HepG2 (cell line): ENCODE results near the gene ZCCHC24. TPM values are rescaled to one million over a fixed set of nuclear protein-coding genes. Genes with fewer than 3 reads are reported as not detected.

Experiments
- ATF7-NPFF ChIP-seq: sonication (generic); formaldehyde crosslinking; IDR thresholded peaks from 2 replicates; pipeline ENCODE4 v1.8.1; 2023; ENCODE audit warnings: mild to moderate bottlenecking, low read depth, missing genetic modification reagents, moderate library complexity
- GABPA ChIP-seq, 2 experiments: IDR thresholded peaks; 2 replicates each; pipeline ENCODE4 v1.6.1; 2011 to 2016; ENCODE audit warnings: low read depth in 2 of 2, low read length in 1 of 2, missing biosample characterization in 1 of 2, missing genetic modification characterization in 1 of 2
- HHEX ChIP-seq: IDR thresholded peaks from 2 replicates; pipeline ENCODE4 v1.6.1; 2016; ENCODE audit warnings: control low read depth
- KDM1A ChIP-seq: IDR thresholded peaks from 2 replicates; pipeline ENCODE4 v1.6.1; 2016; ENCODE audit warnings: missing compliant biosample characterization
- KLF9 ChIP-seq: IDR thresholded peaks from 2 replicates; pipeline ENCODE4 v1.6.1; 2016; ENCODE audit warnings: low read depth
- MAFF ChIP-seq: IDR thresholded peaks from 2 replicates; pipeline ENCODE4 v1.6.1; 2011; ENCODE audit warnings: low read depth, low read length, improper control_type of control experiment
- RAD51 ChIP-seq: fragments of 450-650 bp; IDR thresholded peaks from 2 replicates; pipeline ENCODE4 v1.6.1; 2016; ENCODE audit warnings: borderline replicate concordance
- RBAK ChIP-seq: sonication (generic); formaldehyde crosslinking; IDR thresholded peaks from 2 replicates; pipeline ENCODE4 v1.5.1; 2020; ENCODE audit warnings: mild to moderate bottlenecking, missing genetic modification reagents
- REL ChIP-seq: sonication (generic); formaldehyde crosslinking; conservative IDR thresholded peaks from 2 replicates; pipeline ENCODE4 v1.8.0; 2022; ENCODE audit warnings: mild to moderate bottlenecking, missing genetic modification reagents, moderate library complexity
- TAF15 ChIP-seq: fragments of 200-400 bp; formaldehyde crosslinking; IDR thresholded peaks from one replicate; pipeline ENCODE4 v1.6.1; 2018; ENCODE audit warnings: mild to moderate bottlenecking, low read depth, low read length; ENCODE audit not compliant: poor library complexity, severe bottlenecking
- ZBTB3 ChIP-seq: sonication (generic); formaldehyde crosslinking; IDR thresholded peaks from 2 replicates; pipeline ENCODE4 v1.4.0; 2020; ENCODE audit warnings: low read depth, mild to moderate bottlenecking, moderate library complexity, missing genetic modification reagents, borderline replicate concordance
- ZNF10 ChIP-seq: sonication (generic); formaldehyde crosslinking; IDR thresholded peaks from 2 replicates; pipeline ENCODE4 v1.4.0; 2020; ENCODE audit warnings: mild to moderate bottlenecking, low read depth, missing genetic modification reagents, borderline replicate concordance
- ZNF572 ChIP-seq: sonication (generic); formaldehyde crosslinking; IDR thresholded peaks from 2 replicates; pipeline ENCODE4 v1.5.1; 2020; ENCODE audit warnings: mild to moderate bottlenecking, missing genetic modification reagents
- ZNF644 ChIP-seq: IDR thresholded peaks from 2 replicates; pipeline ENCODE4 v1.6.1; 2016; ENCODE audit warnings: low read depth
- ZNF737 ChIP-seq: sonication (generic); formaldehyde crosslinking; IDR thresholded peaks from 2 replicates; pipeline ENCODE4 v1.5.0; 2020; ENCODE audit warnings: missing genetic modification reagents, mild to moderate bottlenecking, borderline replicate concordance
- ZNF781 ChIP-seq: sonication (generic); formaldehyde crosslinking; IDR thresholded peaks from 2 replicates; pipeline ENCODE4 v1.5.1; 2020; ENCODE audit warnings: borderline replicate concordance, mild to moderate bottlenecking, missing genetic modification reagents; ENCODE audit errors: not compliant biosample characterization
- ZNF841 ChIP-seq: sonication (generic); formaldehyde crosslinking; IDR thresholded peaks from 2 replicates; pipeline ENCODE4 v1.8.1; 2023; ENCODE audit warnings: missing genetic modification reagents, borderline replicate concordance
- ZNF883 ChIP-seq: sonication (generic); formaldehyde crosslinking; IDR thresholded peaks from 2 replicates; pipeline ENCODE4 v1.5.1; 2020; ENCODE audit warnings: mild to moderate bottlenecking, missing genetic modification reagents; ENCODE audit errors: not compliant biosample characterization
- polyA plus RNA-seq, 8 experiments: library from polyadenylated mRNA; depleted of rRNA in 3 of 8; stranded (reverse) in 7 of 8; unstranded in 1 of 8; fragments of >200 nt; fragmentation: Illumina TruSeq in 4 of 8; extraction: Trizol in 4 of 8; gene quantifications; 2 replicates each; pipeline versions ENCODE4 v1.2.1 to v1.2.3, GENCODE V29; 2011 to 2016; ENCODE audit warnings: low read depth in 4 of 8, missing spikeins in 1 of 8, mixed read lengths in 1 of 8; ENCODE audit not compliant: insufficient read depth in 1 of 8
- total RNA-seq, 5 experiments: library from RNA; depleted of rRNA; stranded (reverse); fragments of >200 nt; fragmentation: Illumina TruSeq; extraction: Trizol; gene quantifications; 2 replicates each; pipeline ENCODE4 v1.2.3, GENCODE V29; 2016; ENCODE audit warnings: low read depth in 1 of 5
- TF ChIP-seq, protein P1 (sequence below): sonication (generic); formaldehyde crosslinking; IDR thresholded peaks from 2 replicates; pipeline ENCODE4 v1.5.0; 2020; ENCODE audit warnings: mild to moderate bottlenecking, missing genetic modification reagents
- TF ChIP-seq, protein P2 (sequence below): sonication (generic); formaldehyde crosslinking; IDR thresholded peaks from 2 replicates; pipeline ENCODE4 v1.4.0; 2020; ENCODE audit warnings: missing genetic modification reagents

ZCCHC24 gene
- total and polyA plus RNA-seq, 2 of the 13 experiments (the other 11 are each of a cell fraction or from before 2014, with no cell fraction given): 3.1 to 7.9 TPM

DNA sequence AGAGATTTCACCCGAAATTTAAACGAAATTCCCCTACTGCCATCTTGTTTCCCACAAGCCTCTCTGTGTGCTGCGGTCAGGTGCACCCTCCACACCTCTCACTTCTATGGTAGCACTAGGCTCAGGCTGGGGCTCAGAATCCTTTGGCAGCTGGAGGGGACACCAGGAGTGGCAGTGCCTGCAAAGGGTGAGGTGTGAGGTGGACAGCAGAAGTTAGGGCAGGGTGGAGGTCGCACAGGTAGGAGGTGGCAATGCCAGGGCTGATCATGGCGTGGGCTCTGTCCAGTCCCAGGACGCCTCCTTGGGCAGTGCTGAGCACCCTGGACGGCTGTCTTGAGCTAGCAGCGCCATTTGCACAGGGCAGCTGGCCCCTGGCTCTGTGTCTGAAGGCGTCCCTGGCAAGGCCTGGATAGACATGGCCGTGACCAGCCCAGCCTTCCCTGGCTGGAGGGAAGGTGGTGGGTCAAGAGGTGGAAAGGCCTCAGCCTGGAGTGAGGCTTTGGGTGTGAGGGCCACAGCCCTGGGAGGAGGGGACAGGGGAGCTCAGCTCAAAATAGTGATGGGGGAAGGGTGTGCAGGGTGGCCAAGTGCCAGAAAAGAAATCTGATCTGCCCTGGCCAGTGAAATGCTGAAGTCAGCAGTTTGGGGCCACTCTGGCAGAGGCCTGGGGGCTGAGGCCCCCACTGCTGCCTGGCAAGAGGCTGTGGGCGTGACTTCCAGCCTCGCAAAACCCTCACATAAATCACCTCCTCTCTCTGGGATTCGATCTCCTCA is 40.0 kb downstream of the ZCCHC24 start (continued):
- TF ChIP-seq, protein P1, sequence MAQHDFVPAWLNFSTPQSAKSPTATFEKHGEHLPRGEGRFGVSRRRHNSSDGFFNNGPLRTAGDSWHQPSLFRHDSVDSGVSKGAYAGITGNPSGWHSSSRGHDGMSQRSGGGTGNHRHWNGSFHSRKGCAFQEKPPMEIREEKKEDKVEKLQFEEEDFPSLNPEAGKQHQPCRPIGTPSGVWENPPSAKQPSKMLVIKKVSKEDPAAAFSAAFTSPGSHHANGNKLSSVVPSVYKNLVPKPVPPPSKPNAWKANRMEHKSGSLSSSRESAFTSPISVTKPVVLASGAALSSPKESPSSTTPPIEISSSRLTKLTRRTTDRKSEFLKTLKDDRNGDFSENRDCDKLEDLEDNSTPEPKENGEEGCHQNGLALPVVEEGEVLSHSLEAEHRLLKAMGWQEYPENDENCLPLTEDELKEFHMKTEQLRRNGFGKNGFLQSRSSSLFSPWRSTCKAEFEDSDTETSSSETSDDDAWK (CRISPR knock-in tag): no peak
- TF ChIP-seq ZBTB3 (no peak), KLF9 (CRISPR knock-in tag) (no peak), TAF15 (no peak), RBAK (CRISPR knock-in tag) (no peak), MAFF (peak; percentile 94), RAD51 (no peak), KDM1A (no peak), ZNF572 (CRISPR knock-in tag) (no peak), ZNF883 (no peak), ATF7-NPFF (CRISPR knock-in tag) (no peak), REL (CRISPR knock-in tag) (no peak), ZNF737 (CRISPR knock-in tag) (no peak), ZNF644 (CRISPR knock-in tag) (no peak), GABPA (IDR thresholded peaks at IDR 0.05; ENCODE audit: low read depth, low read length) (no peak), GABPA (CRISPR knock-in tag; IDR thresholded peaks at IDR 0.05; ENCODE audit: low read depth) (no peak), ZNF781 (CRISPR knock-in tag) (no peak), ZNF10 (CRISPR knock-in tag) (no peak), ZNF841 (no peak), HHEX (CRISPR knock-in tag) (no peak)
- TF ChIP-seq, protein P2, sequence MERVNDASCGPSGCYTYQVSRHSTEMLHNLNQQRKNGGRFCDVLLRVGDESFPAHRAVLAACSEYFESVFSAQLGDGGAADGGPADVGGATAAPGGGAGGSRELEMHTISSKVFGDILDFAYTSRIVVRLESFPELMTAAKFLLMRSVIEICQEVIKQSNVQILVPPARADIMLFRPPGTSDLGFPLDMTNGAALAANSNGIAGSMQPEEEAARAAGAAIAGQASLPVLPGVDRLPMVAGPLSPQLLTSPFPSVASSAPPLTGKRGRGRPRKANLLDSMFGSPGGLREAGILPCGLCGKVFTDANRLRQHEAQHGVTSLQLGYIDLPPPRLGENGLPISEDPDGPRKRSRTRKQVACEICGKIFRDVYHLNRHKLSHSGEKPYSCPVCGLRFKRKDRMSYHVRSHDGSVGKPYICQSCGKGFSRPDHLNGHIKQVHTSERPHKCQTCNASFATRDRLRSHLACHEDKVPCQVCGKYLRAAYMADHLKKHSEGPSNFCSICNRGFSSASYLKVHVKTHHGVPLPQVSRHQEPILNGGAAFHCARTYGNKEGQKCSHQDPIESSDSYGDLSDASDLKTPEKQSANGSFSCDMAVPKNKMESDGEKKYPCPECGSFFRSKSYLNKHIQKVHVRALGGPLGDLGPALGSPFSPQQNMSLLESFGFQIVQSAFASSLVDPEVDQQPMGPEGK (CRISPR knock-in tag): 0 out of 2 replicates have a peak, but pooled peaks have one; percentile 13
